Muscle of arm (tissue), 12 donors: ENCODE results near the gene AGPAT2. TPM values are rescaled to one million over a fixed set of nuclear protein-coding genes. Genes with fewer than 3 reads are reported as not detected.

Experiments used
- DNase-seq: peaks from one replicate; pipeline ENCODE4 v3.0.0-alpha.2; 2013
- polyA plus RNA-seq, 12 donors: library from polyadenylated mRNA; unstranded; fragments of 120-200 nt; gene quantifications; one replicate each; pipeline ENCODE4 v1.2.1, GENCODE V29; 2013; ENCODE audit not compliant: insufficient read length in 12 of 12

Gene AGPAT2
- polyA plus RNA-seq, 12 donors = 8.2 to 32.3 (median 10.1) TPM; not detected in 1

GRCh38 chr9:136629001-136629878 lies 58.0 kb downstream of the AGPAT2 start:
- DNase-seq = no peak

DNA sequence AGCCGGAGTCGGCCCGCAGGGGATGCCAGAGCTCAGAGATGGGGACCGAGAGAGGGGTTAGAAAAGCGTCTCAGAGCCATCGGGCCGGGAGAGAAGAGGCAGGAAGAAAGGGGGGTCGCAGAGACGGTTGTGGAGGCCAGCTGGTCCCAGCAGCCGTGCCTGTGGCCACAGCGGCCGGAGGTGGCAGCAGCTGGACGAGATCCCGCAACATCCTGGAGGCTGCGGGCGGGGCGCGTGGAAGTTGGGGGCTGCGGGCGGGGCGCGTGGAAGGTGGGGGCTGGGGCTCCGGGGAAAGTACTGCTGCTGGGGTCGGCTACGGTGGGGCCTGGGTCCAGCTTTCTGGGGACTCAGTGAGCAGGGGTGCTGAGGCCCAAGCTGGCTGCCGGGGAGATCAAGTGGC lies 59.0 kb downstream of the AGPAT2 start:
- DNase-seq = no peak

DNA sequence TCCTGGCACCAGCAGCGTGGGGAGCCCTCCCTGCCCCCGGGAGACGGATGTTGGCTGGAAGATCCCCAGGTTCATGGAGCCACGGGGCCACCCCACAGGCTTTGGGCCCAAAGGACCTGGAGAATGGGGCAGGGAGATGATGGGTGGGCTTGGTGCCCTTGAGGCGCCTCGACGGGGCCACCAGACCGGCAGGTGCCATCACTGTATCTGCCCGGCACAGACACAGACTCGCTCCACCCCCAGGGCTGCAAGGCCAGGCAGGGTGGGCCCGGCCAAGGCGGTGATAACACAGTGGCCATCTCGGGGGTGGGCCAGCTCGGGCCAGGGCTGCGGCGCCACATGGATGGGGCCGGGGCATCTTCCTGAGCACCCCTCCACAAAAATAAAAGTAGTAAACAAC lies 59.6 kb downstream of the AGPAT2 start:
- no peak for DNase-seq

- DNase-seq = no peak
These were observed 60.3 kb downstream of the AGPAT2 start for GRCh38 chr9:136626740-136627642.

DNA sequence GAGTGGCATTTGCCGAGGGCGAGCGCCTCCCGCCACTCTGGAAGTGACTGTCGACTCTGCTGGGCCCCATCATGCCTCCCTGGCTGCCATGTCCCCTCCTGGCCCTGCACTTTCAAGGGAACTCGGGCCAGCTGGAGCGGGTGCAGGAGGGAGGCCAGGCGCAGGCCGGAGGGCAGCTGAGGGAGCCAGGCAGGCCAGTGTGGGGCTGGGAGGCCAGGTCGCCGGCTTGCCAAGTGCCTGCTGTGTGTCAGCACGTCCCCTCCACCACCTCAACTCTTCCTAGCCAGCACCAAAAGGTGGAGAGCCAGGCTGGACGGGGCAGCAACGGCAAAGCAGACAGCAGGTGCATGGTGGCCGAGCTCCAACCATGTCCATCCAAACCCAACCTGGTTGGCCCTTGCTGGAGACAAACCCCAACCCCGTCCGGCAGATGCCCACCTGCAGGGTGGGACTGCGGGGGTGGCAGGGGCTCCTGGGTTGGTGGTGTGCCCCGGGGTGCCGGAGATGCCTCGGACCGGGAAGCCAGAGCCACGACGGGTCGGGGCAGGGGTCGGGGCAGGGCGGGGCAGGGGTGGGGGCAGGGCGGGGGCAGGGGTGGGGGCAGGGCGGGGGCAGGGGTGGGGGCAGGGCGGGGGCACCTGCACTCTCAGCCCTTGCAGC lies 61.1 kb downstream of the AGPAT2 start:
- no peak for DNase-seq

DNA sequence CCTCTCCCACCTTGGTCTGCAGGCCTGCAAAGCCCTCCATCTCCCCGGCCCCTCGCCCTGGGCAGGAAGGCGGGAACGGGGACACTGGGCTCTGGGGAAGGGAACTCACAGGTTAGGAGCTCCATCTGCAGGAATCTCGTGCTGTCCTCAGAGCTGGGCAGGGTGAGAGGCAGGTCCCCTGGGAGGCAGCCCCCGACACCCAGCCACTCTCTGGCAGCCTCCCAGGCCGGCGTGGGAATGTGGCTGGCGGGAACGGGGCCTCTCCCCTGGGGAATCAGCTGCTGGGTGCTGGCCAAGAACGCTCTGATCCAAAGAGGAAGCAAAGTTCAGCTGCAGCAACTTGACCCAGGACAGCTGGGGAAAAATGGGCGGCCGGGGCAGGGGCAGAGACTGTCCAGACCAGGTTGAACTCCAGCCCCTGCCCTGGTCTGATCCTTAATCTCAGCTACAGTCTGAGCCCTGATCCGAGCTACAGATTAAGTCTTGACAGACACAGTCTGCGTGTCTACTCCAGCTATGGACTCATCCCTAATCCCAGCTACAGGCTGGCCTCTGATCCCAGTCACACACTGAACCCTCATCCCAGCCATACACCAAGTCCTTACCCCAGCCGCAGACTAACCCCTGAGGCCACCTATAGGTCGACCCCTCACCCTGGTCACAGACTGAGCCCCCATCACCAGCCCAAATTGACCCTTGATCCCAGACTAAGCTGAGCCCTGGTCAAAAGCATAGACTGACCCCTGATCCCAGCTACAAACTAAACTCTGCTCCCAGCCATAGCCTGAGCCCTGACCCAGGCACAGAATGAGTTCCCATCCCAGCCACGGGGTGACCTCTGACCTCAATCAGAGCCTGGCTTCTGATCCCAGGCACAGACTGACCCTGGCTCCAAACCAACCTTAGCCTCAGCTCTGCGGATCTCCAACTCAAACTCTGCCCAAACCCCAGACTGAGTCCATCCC lies 61.9 kb downstream of the AGPAT2 start:
- DNase-seq = peak; percentile 55

DNA sequence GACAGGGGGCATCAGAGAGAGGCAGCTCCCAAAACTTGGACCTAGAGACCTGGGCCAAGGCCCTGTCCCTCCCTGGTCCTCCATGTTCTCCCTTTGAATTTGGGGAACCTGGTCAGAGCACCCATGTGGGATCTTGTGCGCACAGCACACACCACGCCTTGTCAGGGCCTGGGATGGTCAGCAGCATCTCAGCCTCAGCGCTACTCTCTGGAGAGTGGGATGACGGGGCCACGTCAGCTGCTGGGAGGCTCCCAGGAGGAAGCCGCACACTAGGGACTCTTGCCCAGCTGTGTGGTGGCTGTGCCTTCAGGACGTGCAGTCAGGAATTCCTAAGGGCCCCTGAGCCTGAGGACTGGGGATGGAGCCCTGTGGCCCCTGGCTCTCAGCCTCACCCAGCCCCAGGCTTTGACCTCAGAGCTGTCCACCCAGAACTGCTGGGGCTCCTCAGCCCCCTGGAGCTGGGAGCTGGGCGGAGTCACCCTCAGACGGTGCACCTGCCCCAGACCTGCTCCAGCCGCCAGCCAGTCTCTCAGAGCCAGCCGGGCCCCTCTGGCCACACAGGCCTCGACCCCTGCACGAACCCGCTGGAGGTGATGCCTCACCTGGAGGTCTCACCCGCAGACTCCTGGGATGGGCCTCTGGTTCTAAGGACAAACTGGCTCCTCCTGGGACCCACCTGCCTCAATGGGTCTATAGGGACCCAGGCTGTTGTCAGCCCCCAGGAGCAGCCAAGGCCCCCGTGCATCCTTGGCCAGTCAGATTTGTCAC lies 62.9 kb downstream of the AGPAT2 start:
- DNase-seq = no peak

DNA sequence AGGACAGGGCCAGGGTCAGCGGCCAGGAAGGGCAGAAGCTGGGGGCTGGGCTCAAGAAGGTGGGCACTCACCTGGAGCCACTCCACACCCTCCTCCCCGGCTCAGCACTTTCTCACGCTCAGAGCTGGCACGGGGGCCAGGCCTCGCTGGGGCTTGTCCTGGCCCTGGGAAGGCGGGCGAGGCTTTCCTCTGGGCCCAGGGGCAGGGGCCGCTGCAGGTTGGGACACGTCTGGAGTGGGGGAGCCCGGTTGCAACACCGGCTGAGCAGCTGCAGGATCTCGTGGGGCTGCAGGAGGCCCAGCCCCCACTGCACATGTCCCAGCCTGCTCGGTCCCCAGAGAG lies 63.4 kb downstream of the AGPAT2 start:
- DNase-seq = no peak

Other genes starting within 250 kb of the AGPAT2 start
- 10 to 100 TPM in 4 of 12 donors, 1 to 10 TPM in 7, not detected in 1; 7.0 to 15.1 (median 9.8) TPM for gene INPP5E, start 247.6 kb downstream of the AGPAT2 start, polyA plus RNA-seq
- 10 to 100 TPM in 11 of 12 donors, not detected in 1; 29.9 to 45.1 (median 36.7) TPM for gene SEC16A, start 204.4 kb downstream of the AGPAT2 start, polyA plus RNA-seq
- 10 to 100 TPM in 11 of 12 donors, not detected in 1; 18.0 to 47.5 (median 20.6) TPM for gene NOTCH1, start 141.4 kb downstream of the AGPAT2 start, polyA plus RNA-seq
- gene EGFL7, start 24.5 kb downstream of the AGPAT2 start, polyA plus RNA-seq = 10 to 100 TPM in 11 of 12 donors, not detected in 1; 43.2 to 71.5 (median 49.6) TPM
- 10 to 100 TPM in 10 of 12 donors, 1 to 10 TPM in 1, not detected in 1; 8.7 to 20.5 (median 14.0) TPM for gene DIPK1B, start 25.1 kb upstream of the AGPAT2 start, polyA plus RNA-seq
- gene LCN10, start 55.5 kb upstream of the AGPAT2 start, polyA plus RNA-seq = 10 to 100 TPM in 1 of 12 donors, 1 to 10 TPM in 10, not detected in 1; 2.0 to 21.3 (median 7.1) TPM
- gene LCN6, start 61.1 kb upstream of the AGPAT2 start, polyA plus RNA-seq = under 1 TPM in 2 of 12 donors, not detected in 10; 0.21 to 0.40 TPM
- 10 to 100 TPM in 1 of 12 donors, 1 to 10 TPM in 8, under 1 TPM in 1, not detected in 2; 0.48 to 10.9 (median 4.1) TPM for gene LCN8, start 70.8 kb upstream of the AGPAT2 start, polyA plus RNA-seq
- 1 to 10 TPM in 1 of 12 donors, under 1 TPM in 9, not detected in 2; 0.20 to 1.1 (median 0.44) TPM for gene LCN15, start 77.1 kb upstream of the AGPAT2 start, polyA plus RNA-seq
- gene TMEM141, start 103.9 kb upstream of the AGPAT2 start, polyA plus RNA-seq = 100 to 1,000 TPM in 1 of 12 donors, 10 to 100 TPM in 10, not detected in 1; 26.7 to 128 (median 30.8) TPM
- gene CCDC183, start 108.9 kb upstream of the AGPAT2 start, polyA plus RNA-seq = 1 to 10 TPM in 9 of 12 donors, under 1 TPM in 1, not detected in 2; 0.71 to 3.7 (median 2.7) TPM
- 10 to 100 TPM in 11 of 12 donors, not detected in 1; 40.9 to 81.7 (median 48.7) TPM for gene RABL6, start 120.5 kb upstream of the AGPAT2 start, polyA plus RNA-seq
- 1 to 10 TPM in 10 of 12 donors, under 1 TPM in 1, not detected in 1; 0.93 to 7.0 (median 1.5) TPM for gene AJM1, start 155.0 kb upstream of the AGPAT2 start, polyA plus RNA-seq
- gene PHPT1, start 162.0 kb upstream of the AGPAT2 start, polyA plus RNA-seq = 100 to 1,000 TPM in 2 of 12 donors, 10 to 100 TPM in 9, not detected in 1; 60.3 to 100 (median 73.7) TPM
- gene MAMDC4, start 164.9 kb upstream of the AGPAT2 start, polyA plus RNA-seq = 100 to 1,000 TPM in 1 of 12 donors, 1 to 10 TPM in 10, not detected in 1; 2.7 to 131 (median 3.9) TPM
- gene EDF1, start 178.9 kb upstream of the AGPAT2 start, polyA plus RNA-seq = 100 to 1,000 TPM in 11 of 12 donors, not detected in 1; 262 to 391 (median 299) TPM
- gene TRAF2, start 199.1 kb upstream of the AGPAT2 start, polyA plus RNA-seq = 10 to 100 TPM in 5 of 12 donors, 1 to 10 TPM in 6, not detected in 1; 7.1 to 15.5 (median 9.1) TPM